Activated naive CD4-positive, alpha-beta T cell treated with Interleukin-2 at 50 U/mL for 16 hours (primary cell): Measurements from ENCODE around the gene MEG3.

ENCODE experiments used
- DNase-seq: peaks from one replicate; pipeline ENCODE4 v3.0.0-alpha.2; 2020

The MEG3 gene

GRCh38 chr14:100834794-100835547, 9.1 kb downstream of the MEG3 start:
- no peak for DNase-seq

- DNase-seq = no peak
Observed at GRCh38 chr14:100835548-100836310, 9.8 kb downstream of the MEG3 start.

GRCh38 chr14:100836311-100836805, 10.4 kb downstream of the MEG3 start:
- DNase-seq = no peak

- DNase-seq = no peak
Observed at GRCh38 chr14:100836941-100837804, 11.3 kb downstream of the MEG3 start.

- DNase-seq = no peak
Observed at GRCh38 chr14:100837805-100838350, 12.0 kb downstream of the MEG3 start.

GRCh38 chr14:100838493-100839314, 12.8 kb downstream of the MEG3 start:
- no peak for DNase-seq

GRCh38 chr14:100839315-100839585, 13.3 kb downstream of the MEG3 start:
- no peak for DNase-seq

GRCh38 chr14:100839681-100840111, 13.8 kb downstream of the MEG3 start:
- DNase-seq = no peak

GRCh38 chr14:100840286-100841065, 14.6 kb downstream of the MEG3 start:
- no peak for DNase-seq

- no peak for DNase-seq
Observed at GRCh38 chr14:100841066-100841760, 15.3 kb downstream of the MEG3 start.

GRCh38 chr14:100841761-100842403, 16.0 kb downstream of the MEG3 start:
- no peak for DNase-seq

- DNase-seq = no peak
Observed at GRCh38 chr14:100842799-100843198, 16.9 kb downstream of the MEG3 start.

- DNase-seq = no peak
Observed at GRCh38 chr14:100844082-100844408, 18.1 kb downstream of the MEG3 start.

- DNase-seq = no peak
Observed at GRCh38 chr14:100844421-100844820, 18.5 kb downstream of the MEG3 start.

- no peak for DNase-seq
Observed at GRCh38 chr14:100844846-100845245, 18.9 kb downstream of the MEG3 start.

GRCh38 chr14:100845341-100845740, 19.4 kb downstream of the MEG3 start:
- no peak for DNase-seq

GRCh38 chr14:100846309-100846859, 20.5 kb downstream of the MEG3 start:
- DNase-seq = no peak

- no peak for DNase-seq
Observed at GRCh38 chr14:100849115-100849781, 23.3 kb downstream of the MEG3 start.

- peak; percentile 77 for DNase-seq
Observed at GRCh38 chr14:100850841-100851585, 25.1 kb downstream of the MEG3 start.
